HCT116 (cell line): ENCODE data around the gene GLDN. TPM values are rescaled to one million over a fixed set of nuclear protein-coding genes. Genes with fewer than 3 reads are reported as not detected.

Experiments
- ATAC-seq: fragments of 200-7000 bp; cut with Tn5 transposase; 2 replicates; pipeline ENCODE4 v1.9.1; 2020; ENCODE audit warnings: mild to moderate bottlenecking, moderate library complexity
- BruUV-seq: library from RNA; stranded (reverse); fragments of 400-500 nt; replicated peaks from 2 replicates; lab custom pipeline; 2021; lab: Mats Ljungman, UMichigan
- CTCF ChIA-PET: fragments of 300-600 bp; sonication (Branson Sonifier 250); formaldehyde crosslinking; loops from one replicate; lab custom pipeline; 2021; ENCODE audit warnings: antibody characterized with exemption; lab: Charles Lee
- POLR2A ChIA-PET: fragments of 300-600, 350-600 bp; sonication (Branson Sonifier 250); formaldehyde crosslinking; loops from one replicate; lab custom pipeline; 2021; ENCODE audit warnings: antibody characterized with exemption; lab: Charles Lee
- RAD21 ChIA-PET, 2 experiments: fragments of 300-600 bp; sonication (Branson Sonifier 250); formaldehyde crosslinking; loops; one replicate each; lab custom pipeline; 2023; ENCODE audit warnings: low total read pairs in 2 of 2; ENCODE audit not compliant: uncharacterized antibody in 2 of 2, unreplicated experiment in 2 of 2, low non-redundant PET in 1 of 2; lab: Charles Lee
- DNase-seq: peaks from one replicate; pipeline ENCODE4 v3.0.0-alpha.2; 2010; ENCODE audit warnings: low read depth, low spot score
- H2AFZ ChIP-seq: fragments of 200-600 bp; shearing (Covaris generic), sonication (generic); 2 replicates; pipeline ENCODE4 v1.6.1; 2017; ENCODE audit warnings: low read depth, mixed run types, mixed read lengths, antibody characterized with exemption, low read length; ENCODE audit not compliant: poor library complexity, severe bottlenecking
- H3K27ac ChIP-seq: 2 replicates; pipeline ENCODE4 v1.5.1; 2012; ENCODE audit warnings: low read depth, low read length
- H3K27me3 ChIP-seq: fragments of 200-600 bp; sonication (generic); 2 replicates; pipeline ENCODE4 v1.6.1; 2016; ENCODE audit warnings: mixed run types, low read length, mixed read lengths; ENCODE audit not compliant: insufficient read depth
- H3K36me3 ChIP-seq, 2 experiments: fragments of 200-500 bp in 1 of 2; fragments of 200-600 bp in 1 of 2; sonication (Bioruptor generic) in 1 of 2; sonication (generic) in 1 of 2; 2 replicates each; pipeline versions ENCODE4 v1.5.1 to v1.6.1; 2014 to 2016; ENCODE audit warnings: low read length in 2 of 2, inconsistent platforms in 1 of 2, mixed read lengths in 1 of 2, mixed run types in 1 of 2; ENCODE audit not compliant: insufficient read depth in 2 of 2, control insufficient read depth in 1 of 2
- H3K4me1 ChIP-seq, 2 experiments: fragments of 200-600 bp in 1 of 2; sonication (generic) in 1 of 2; 2 replicates each; pipeline versions ENCODE4 v1.5.1 to v1.6.1; 2012 to 2017; ENCODE audit warnings: low read length in 2 of 2, inconsistent platforms in 1 of 2, mild to moderate bottlenecking in 1 of 2, mixed read lengths in 1 of 2, mixed run types in 1 of 2, moderate library complexity in 1 of 2; ENCODE audit not compliant: insufficient read depth in 2 of 2, control insufficient read depth in 1 of 2
- H3K4me2 ChIP-seq: fragments of 200-600 bp; sonication (generic); 2 replicates; pipeline ENCODE4 v1.6.1; 2017; ENCODE audit warnings: mixed run types, low read length, mixed read lengths
- H3K4me3 ChIP-seq, 2 experiments: fragments of 200-600 bp in 1 of 2; sonication (generic) in 1 of 2; replicated peaks in 1 of 2; 2 replicates each; pipeline ENCODE4 v1.5.1; 2011 to 2016; ENCODE audit warnings: low read length in 2 of 2, control low read depth in 1 of 2, low read depth in 1 of 2, mild to moderate bottlenecking in 1 of 2, mixed read lengths in 1 of 2, mixed run types in 1 of 2
- H3K79me2 ChIP-seq: fragments of 200-600 bp; sonication (generic); 2 replicates; pipeline ENCODE4 v1.6.1; 2017; ENCODE audit warnings: mild to moderate bottlenecking, mixed run types, low read length, moderate library complexity, mixed read lengths; ENCODE audit not compliant: insufficient read depth
- H3K9ac ChIP-seq: fragments of 200-600 bp; sonication (generic); 2 replicates; pipeline ENCODE4 v1.6.1; 2016; ENCODE audit warnings: low read length, mixed read lengths
- H3K9me2 ChIP-seq: fragments of 200-600 bp; sonication (generic), shearing (Covaris generic); 2 replicates; pipeline ENCODE4 v1.6.1; 2017; ENCODE audit warnings: mixed run types, mild to moderate bottlenecking, moderate library complexity; ENCODE audit not compliant: insufficient read depth
- H3K9me3 ChIP-seq, 2 experiments: fragments of 200-500 bp in 1 of 2; fragments of 200-600 bp in 1 of 2; sonication (Bioruptor generic) in 1 of 2; sonication (generic) in 1 of 2; 2 replicates each; pipeline ENCODE4 v1.6.1; 2014 to 2017; ENCODE audit warnings: low read length in 2 of 2, mixed read lengths in 2 of 2, inconsistent platforms in 1 of 2, low read depth in 1 of 2, mild to moderate bottlenecking in 1 of 2, mixed run types in 1 of 2, moderate library complexity in 1 of 2; ENCODE audit not compliant: control insufficient read depth in 1 of 2, insufficient read depth in 1 of 2
- H4K20me1 ChIP-seq: fragments of 200-600 bp; sonication (generic), shearing (Covaris generic); 2 replicates; pipeline ENCODE4 v1.6.1; 2017; ENCODE audit warnings: mixed run types, mild to moderate bottlenecking, moderate library complexity; ENCODE audit not compliant: insufficient read depth
- CEBPB ChIP-seq: IDR thresholded peaks from 2 replicates; pipeline ENCODE4 v1.6.1; 2012; ENCODE audit warnings: low read depth
- EGR1 ChIP-seq: IDR thresholded peaks from 2 replicates; pipeline ENCODE4 v1.6.1; 2012; ENCODE audit warnings: low read depth
- ELF1 ChIP-seq: IDR thresholded peaks from 2 replicates; pipeline ENCODE4 v1.6.1; 2012; ENCODE audit warnings: low read depth, borderline replicate concordance
- EZH2phosphoT487 ChIP-seq: fragments of 200-600 bp; IDR thresholded peaks from 2 replicates; pipeline ENCODE4 v1.6.1; 2018; ENCODE audit warnings: antibody characterized with exemption, borderline replicate concordance
- FOSL1 ChIP-seq: IDR thresholded peaks from 2 replicates; pipeline ENCODE4 v1.6.1; 2012; ENCODE audit warnings: low read depth
- JUND ChIP-seq: IDR thresholded peaks from 2 replicates; pipeline ENCODE4 v1.6.1; 2012
- POLR2A ChIP-seq: IDR thresholded peaks from 2 replicates; pipeline ENCODE4 v1.7.0; 2011; ENCODE audit warnings: borderline replicate concordance; ENCODE audit not compliant: insufficient read depth, insufficient read length; ENCODE audit errors: extremely low read depth
- POLR2AphosphoS5 ChIP-seq: IDR thresholded peaks from 2 replicates; pipeline ENCODE4 v1.6.1; 2011; ENCODE audit warnings: mild to moderate bottlenecking, low read depth, low read length, moderate library complexity
- SIN3A ChIP-seq: IDR thresholded peaks from 2 replicates; pipeline ENCODE4 v1.6.1; 2012; ENCODE audit warnings: low read depth
- SP1 ChIP-seq: IDR thresholded peaks from 2 replicates; pipeline ENCODE4 v1.6.1; 2012; ENCODE audit warnings: low read depth
- TCF7L2 ChIP-seq: IDR thresholded peaks from 2 replicates; pipeline ENCODE4 v1.7.0; 2011; ENCODE audit warnings: borderline replicate concordance, inconsistent platforms; ENCODE audit not compliant: insufficient read depth, insufficient read length; ENCODE audit errors: extremely low read depth
- ZFX ChIP-seq: fragments of 450-650 bp; IDR thresholded peaks from 2 replicates; pipeline ENCODE4 v1.6.1; 2017
- intact Hi-C: fragments of 100-400 bp; cut with micrococcal nuclease; formaldehyde crosslinking; loops from 2 replicates; pipeline ENCODE4 v1.10.0; 2022
- total RNA-seq: library from RNA; stranded (reverse); gene quantifications from one replicate; pipeline ENCODE4 v1.2.1, GENCODE V29; 2021; ENCODE audit not compliant: unreplicated experiment
- TF ChIP-seq, protein P1 (sequence below): IDR thresholded peaks from 2 replicates; pipeline ENCODE4 v1.6.1; 2012
- TF ChIP-seq, protein P2 (sequence below), 3 experiments: fragments of 200-600 bp in 1 of 3; sonication (generic) in 1 of 3; IDR thresholded peaks in 2 of 3; conservative IDR thresholded peaks in 1 of 3; 2 replicates each; pipeline ENCODE4 v1.5.1; 2012 to 2017; ENCODE audit warnings: low read depth in 2 of 3, low read length in 2 of 3, antibody characterized with exemption in 1 of 3, borderline replicate concordance in 1 of 3, control low read depth in 1 of 3, mild to moderate bottlenecking in 1 of 3, mixed read lengths in 1 of 3, mixed run types in 1 of 3, moderate library complexity in 1 of 3; ENCODE audit not compliant: insufficient read depth in 1 of 3
- TF ChIP-seq, protein P3 (sequence below): IDR thresholded peaks from 2 replicates; pipeline ENCODE4 v1.6.1; 2012
- TF ChIP-seq, protein P4 (sequence below): IDR thresholded peaks from 2 replicates; pipeline ENCODE4 v1.6.1; 2011; ENCODE audit warnings: mild to moderate bottlenecking, low read length, moderate library complexity; ENCODE audit not compliant: insufficient replicate concordance; ENCODE audit errors: extremely low read depth
- TF ChIP-seq, protein P5 (sequence below): IDR thresholded peaks from 2 replicates; pipeline ENCODE4 v1.6.1; 2012; ENCODE audit warnings: low read depth

The GLDN gene
- total RNA-seq, 1 experiment from 2014 or later = 3.0 TPM

DNA sequence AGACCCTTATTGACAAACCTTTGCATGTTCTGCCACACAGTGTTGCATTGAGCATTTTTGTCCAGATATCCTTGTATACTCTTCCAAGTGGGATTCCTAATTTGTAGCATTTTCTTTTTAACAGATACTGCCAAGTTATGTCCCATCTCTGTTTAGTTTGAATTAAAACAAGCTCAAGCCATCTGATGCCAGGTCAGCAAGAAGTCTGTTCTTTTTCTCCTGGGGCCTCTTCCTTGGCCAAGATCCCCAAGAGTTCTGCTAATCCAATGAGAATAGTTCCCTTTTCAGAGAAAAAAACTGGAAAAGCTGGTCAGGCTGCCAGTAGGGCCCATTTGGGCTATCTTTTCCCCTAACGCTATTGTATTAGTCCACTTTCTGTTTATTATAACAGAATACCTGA is 29.8 kb downstream of the GLDN start:
- no peak overlapping the region for H2AFZ ChIP-seq
- no peaks in the 10 kb centered on the region for H3K36me3 ChIP-seq
- no peaks in the 10 kb centered on the region for H3K4me1 ChIP-seq
- no peak for ATAC-seq
- RAD21 ChIA-PET = no interaction called here
- H3K9me2 ChIP-seq = no peaks in the 10 kb centered on the region
- no peaks in the 10 kb centered on the region for H4K20me1 ChIP-seq
- no peak for DNase-seq
- no peak overlapping the region for H3K4me3 ChIP-seq
- TF ChIP-seq ZFX (no peak), JUND (no peak), SIN3A (no peak), CEBPB (no peak), FOSL1 (no peak), TCF7L2 (no peak), EZH2phosphoT487 (no peak), EGR1 (no peak), POLR2AphosphoS5 (no peak), POLR2A (no peak), ELF1 (no peak), SP1 (no peak)
- TF ChIP-seq, protein P1, sequence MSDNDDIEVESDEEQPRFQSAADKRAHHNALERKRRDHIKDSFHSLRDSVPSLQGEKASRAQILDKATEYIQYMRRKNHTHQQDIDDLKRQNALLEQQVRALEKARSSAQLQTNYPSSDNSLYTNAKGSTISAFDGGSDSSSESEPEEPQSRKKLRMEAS = no peak
- TF ChIP-seq, protein P2, sequence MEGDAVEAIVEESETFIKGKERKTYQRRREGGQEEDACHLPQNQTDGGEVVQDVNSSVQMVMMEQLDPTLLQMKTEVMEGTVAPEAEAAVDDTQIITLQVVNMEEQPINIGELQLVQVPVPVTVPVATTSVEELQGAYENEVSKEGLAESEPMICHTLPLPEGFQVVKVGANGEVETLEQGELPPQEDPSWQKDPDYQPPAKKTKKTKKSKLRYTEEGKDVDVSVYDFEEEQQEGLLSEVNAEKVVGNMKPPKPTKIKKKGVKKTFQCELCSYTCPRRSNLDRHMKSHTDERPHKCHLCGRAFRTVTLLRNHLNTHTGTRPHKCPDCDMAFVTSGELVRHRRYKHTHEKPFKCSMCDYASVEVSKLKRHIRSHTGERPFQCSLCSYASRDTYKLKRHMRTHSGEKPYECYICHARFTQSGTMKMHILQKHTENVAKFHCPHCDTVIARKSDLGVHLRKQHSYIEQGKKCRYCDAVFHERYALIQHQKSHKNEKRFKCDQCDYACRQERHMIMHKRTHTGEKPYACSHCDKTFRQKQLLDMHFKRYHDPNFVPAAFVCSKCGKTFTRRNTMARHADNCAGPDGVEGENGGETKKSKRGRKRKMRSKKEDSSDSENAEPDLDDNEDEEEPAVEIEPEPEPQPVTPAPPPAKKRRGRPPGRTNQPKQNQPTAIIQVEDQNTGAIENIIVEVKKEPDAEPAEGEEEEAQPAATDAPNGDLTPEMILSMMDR (IDR thresholded peaks at IDR 0.05 in 2 of 3, conservative IDR thresholded peaks at IDR 0.05 in 1 of 3; ENCODE audit: borderline replicate concordance in 1 of 3, insufficient read depth in 1 of 3, low read depth in 2 of 3, low read length in 2 of 3) = no peak
- TF ChIP-seq, protein P3, sequence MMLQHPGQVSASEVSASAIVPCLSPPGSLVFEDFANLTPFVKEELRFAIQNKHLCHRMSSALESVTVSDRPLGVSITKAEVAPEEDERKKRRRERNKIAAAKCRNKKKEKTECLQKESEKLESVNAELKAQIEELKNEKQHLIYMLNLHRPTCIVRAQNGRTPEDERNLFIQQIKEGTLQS = no peak
- TF ChIP-seq, protein P4, sequence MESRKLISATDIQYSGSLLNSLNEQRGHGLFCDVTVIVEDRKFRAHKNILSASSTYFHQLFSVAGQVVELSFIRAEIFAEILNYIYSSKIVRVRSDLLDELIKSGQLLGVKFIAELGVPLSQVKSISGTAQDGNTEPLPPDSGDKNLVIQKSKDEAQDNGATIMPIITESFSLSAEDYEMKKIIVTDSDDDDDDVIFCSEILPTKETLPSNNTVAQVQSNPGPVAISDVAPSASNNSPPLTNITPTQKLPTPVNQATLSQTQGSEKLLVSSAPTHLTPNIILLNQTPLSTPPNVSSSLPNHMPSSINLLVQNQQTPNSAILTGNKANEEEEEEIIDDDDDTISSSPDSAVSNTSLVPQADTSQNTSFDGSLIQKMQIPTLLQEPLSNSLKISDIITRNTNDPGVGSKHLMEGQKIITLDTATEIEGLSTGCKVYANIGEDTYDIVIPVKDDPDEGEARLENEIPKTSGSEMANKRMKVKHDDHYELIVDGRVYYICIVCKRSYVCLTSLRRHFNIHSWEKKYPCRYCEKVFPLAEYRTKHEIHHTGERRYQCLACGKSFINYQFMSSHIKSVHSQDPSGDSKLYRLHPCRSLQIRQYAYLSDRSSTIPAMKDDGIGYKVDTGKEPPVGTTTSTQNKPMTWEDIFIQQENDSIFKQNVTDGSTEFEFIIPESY = no peak
- TF ChIP-seq, protein P5, sequence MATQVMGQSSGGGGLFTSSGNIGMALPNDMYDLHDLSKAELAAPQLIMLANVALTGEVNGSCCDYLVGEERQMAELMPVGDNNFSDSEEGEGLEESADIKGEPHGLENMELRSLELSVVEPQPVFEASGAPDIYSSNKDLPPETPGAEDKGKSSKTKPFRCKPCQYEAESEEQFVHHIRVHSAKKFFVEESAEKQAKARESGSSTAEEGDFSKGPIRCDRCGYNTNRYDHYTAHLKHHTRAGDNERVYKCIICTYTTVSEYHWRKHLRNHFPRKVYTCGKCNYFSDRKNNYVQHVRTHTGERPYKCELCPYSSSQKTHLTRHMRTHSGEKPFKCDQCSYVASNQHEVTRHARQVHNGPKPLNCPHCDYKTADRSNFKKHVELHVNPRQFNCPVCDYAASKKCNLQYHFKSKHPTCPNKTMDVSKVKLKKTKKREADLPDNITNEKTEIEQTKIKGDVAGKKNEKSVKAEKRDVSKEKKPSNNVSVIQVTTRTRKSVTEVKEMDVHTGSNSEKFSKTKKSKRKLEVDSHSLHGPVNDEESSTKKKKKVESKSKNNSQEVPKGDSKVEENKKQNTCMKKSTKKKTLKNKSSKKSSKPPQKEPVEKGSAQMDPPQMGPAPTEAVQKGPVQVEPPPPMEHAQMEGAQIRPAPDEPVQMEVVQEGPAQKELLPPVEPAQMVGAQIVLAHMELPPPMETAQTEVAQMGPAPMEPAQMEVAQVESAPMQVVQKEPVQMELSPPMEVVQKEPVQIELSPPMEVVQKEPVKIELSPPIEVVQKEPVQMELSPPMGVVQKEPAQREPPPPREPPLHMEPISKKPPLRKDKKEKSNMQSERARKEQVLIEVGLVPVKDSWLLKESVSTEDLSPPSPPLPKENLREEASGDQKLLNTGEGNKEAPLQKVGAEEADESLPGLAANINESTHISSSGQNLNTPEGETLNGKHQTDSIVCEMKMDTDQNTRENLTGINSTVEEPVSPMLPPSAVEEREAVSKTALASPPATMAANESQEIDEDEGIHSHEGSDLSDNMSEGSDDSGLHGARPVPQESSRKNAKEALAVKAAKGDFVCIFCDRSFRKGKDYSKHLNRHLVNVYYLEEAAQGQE = no peak
- POLR2A ChIA-PET = no interaction called here
- no peak overlapping the region for H3K27ac ChIP-seq
- no peaks in the 10 kb centered on the region for H3K9me3 ChIP-seq
- intact Hi-C loops = no loop called here
- H3K4me2 ChIP-seq = no peak overlapping the region
- H3K9ac ChIP-seq = no peak overlapping the region
- no peaks in the 10 kb centered on the region for H3K27me3 ChIP-seq
- no TSS peak for BruUV-seq
- H3K79me2 ChIP-seq = no peaks in the 10 kb centered on the region
- CTCF ChIA-PET = no interaction called here
